ENCODE measurements around the gene ZNF614. TPM values are rescaled to one million over a fixed set of nuclear protein-coding genes. Genes with fewer than 3 reads are reported as not detected.
"Not testable (repeated sequence)": the region's sequence is repeated elsewhere in the genome, so short reads cannot be mapped to it uniquely, and the experiment has no call there.

The ZNF614 gene
- total RNA-seq, 4 donors from 2014 or later: 2.2 to 8.2 (median 4.0) TPM

DNA sequence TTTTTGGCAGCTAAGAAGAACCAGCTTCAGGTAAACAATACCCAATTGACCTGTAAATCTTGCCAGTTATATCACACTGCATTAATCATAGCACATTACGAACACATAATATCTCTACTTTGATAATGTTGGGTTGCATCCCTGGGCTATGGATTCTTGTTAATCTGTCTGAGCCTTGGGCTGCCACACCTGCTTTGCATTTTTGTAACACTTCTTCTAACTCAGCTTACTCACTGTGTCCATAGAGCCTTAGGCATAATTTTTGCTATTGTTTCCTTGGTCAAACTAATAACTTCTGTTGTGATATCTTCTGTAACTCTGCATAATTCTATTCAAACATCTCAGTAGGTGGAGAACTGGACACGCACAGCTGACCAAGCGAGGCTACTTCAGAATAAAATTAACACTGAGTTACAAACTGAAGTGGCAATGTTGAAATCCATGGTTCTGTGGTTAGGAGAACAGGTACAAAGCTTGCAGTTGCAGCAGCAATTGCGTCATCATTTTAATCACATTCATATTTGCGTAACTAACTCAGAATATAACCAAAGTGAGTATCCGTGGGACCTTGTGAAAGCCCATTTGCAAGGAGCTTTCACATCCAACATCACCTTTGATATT lies 48.0 kb downstream of the ZNF614 start:
- Histone ChIP-seq H3K27me3 (no peaks in the 10 kb centered on the region), H3K9me3 (peaks cover 0 to 95% (median 67%) of the 10 kb centered on the region in 3 donors), H3K36me3 (peaks cover 0 to 93% (median 4%) of the 10 kb centered on the region in 3 donors), H3K27ac (no peak overlapping the region), H3K4me3 (no peak overlapping the region), H3K4me1 (peaks cover 0 to 6% (median 3%) of the 10 kb centered on the region in 3 donors)
- 88 to 89% methylated on average over 6 of the region's 6 CpGs for WGBS, 2 donors
- TF ChIP-seq POLR2A (IDR thresholded peaks at IDR 0.05): no peak
- TF ChIP-seq CTCF (IDR thresholded peaks at IDR 0.05): no peak
- DNase-seq: no peak
- intact Hi-C loops (cut with DNase I): loop anchor here (10.0 kb wide), 1 partner anchor 55 kb away; the partner anchor contains the start of gene ZNF613

DNA sequence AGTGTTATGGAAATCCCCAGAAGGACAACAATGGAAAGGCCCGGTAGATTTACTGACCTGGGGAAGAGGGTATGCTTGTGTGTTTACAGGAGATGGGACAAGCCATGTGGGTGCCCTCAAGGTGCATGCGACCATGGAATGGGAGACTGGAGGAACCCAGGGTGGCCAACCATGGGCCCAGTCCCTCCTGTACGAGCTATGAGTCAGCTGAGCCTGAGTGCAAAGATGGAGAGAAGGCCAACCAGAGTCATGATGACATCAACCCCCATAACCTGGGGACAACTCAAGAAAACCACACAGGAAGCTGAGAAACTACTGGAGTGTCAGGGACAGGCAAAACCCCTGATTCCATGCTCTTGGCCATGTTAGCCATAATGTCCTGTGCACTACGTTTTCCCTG lies 49.3 kb downstream of the ZNF614 start:
- WGBS, 2 donors: 86 to 98% methylated on average over 4 of the region's 4 CpGs
- Histone ChIP-seq H3K27me3 (no peaks in the 10 kb centered on the region), H3K4me1 (no peaks in the 10 kb centered on the region), H3K4me3 (no peak overlapping the region), H3K9me3 (peaks cover 0 to 100% (median 76%) of the 10 kb centered on the region in 3 donors), H3K27ac (no peak overlapping the region), H3K36me3 (peaks cover under 1 to 98% (median 13%) of the 10 kb centered on the region in 3 donors)
- no peak for DNase-seq
- intact Hi-C loops (cut with DNase I): no loop called here
- no peak for TF ChIP-seq CTCF (IDR thresholded peaks at IDR 0.05)
- TF ChIP-seq POLR2A (IDR thresholded peaks at IDR 0.05): no peak

- DNase-seq: no peak
- WGBS, 2 donors: 84 to 93% methylated on average over 7 of the region's 7 CpGs
- no peaks in the 10 kb centered on the region for H3K4me1 ChIP-seq
- intact Hi-C loops (cut with DNase I): no loop called here
- H3K27ac ChIP-seq: no peak overlapping the region
- TF ChIP-seq CTCF (IDR thresholded peaks at IDR 0.05): no peak
- no peak for TF ChIP-seq POLR2A (IDR thresholded peaks at IDR 0.05)
- peaks cover 15 to 98% (median 22%) of the 10 kb centered on the region in 3 donors for H3K36me3 ChIP-seq
- H3K9me3 ChIP-seq: peaks cover 8 to 100% (median 87%) of the 10 kb centered on the region in 3 donors
- no peaks in the 10 kb centered on the region for H3K27me3 ChIP-seq
- no peak overlapping the region for H3K4me3 ChIP-seq
These were observed 50.8 kb downstream of the ZNF614 start for GRCh38 chr19:51977346-51977745.

DNA sequence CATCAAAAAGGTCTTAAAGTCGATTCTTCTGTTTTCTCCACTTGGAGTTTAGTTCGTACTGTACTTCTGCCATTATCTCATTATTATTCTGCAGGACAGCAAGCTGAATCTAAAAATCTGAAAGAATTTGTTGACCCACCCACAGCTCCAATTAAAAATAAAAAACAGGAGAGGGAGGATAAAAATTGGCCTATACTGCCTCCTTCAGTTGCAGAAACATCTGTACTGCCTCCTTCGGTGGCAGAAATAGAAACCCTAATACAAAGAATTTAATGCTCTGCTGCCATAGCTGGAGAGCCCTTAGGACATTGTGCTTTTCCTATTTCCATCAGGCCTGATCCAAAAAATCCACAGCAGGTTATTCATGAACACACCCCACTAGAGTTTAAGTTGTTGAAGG lies 51.3 kb downstream of the ZNF614 start:
- Histone ChIP-seq H3K36me3 (peaks cover 15 to 98% (median 24%) of the 10 kb centered on the region in 3 donors), H3K9me3 (peaks cover 8 to 100% (median 92%) of the 10 kb centered on the region in 3 donors), H3K27ac (no peak overlapping the region), H3K4me3 (no peak overlapping the region), H3K4me1 (no peaks in the 10 kb centered on the region), H3K27me3 (no peaks in the 10 kb centered on the region)
- 91 to 92% methylated on average over 3 of the region's 3 CpGs for WGBS, 2 donors
- TF ChIP-seq POLR2A (IDR thresholded peaks at IDR 0.05) (no peak), CTCF (IDR thresholded peaks at IDR 0.05) (no peak)
- intact Hi-C loops (cut with DNase I): no loop called here
- no peak for DNase-seq

DNA sequence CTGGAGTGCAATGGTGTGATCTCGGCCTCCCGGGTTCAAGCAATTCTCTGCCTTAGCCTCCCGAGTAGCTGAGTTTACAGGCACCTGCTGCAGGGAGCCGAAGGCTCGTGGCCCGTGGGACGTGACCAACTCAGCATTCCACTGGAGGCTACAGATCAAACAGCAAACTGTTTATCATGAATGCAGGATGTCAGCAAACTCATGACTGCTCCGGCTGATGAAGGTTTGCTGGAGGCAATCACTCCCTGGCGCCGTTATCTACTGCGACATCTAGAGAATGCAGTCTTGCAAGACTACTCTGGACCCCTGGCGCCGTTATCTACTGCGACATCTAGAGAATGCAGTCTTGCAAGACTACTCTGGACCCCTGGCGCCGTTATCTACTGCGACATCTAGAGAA lies 52.4 kb downstream of the ZNF614 start:
- H3K27ac ChIP-seq; H3K27me3 ChIP-seq; intact Hi-C loops (cut with DNase I); DNase-seq; H3K4me3 ChIP-seq; H3K4me1 ChIP-seq: not testable (repeated sequence)
- Histone ChIP-seq H3K9me3 (peaks cover 8 to 100% (median 95%) of the 10 kb centered on the region in 3 donors), H3K36me3 (peaks cover 24 to 98% (median 28%) of the 10 kb centered on the region in 3 donors)
- WGBS, 2 donors: 94 to 97% methylated on average over 14 of the region's 17 CpGs
